ENCODE results near the gene LARP4. TPM values are rescaled to one million over a fixed set of nuclear protein-coding genes. Genes with fewer than 3 reads are reported as not detected.
"Not testable (repeated sequence)": the region's sequence is repeated elsewhere in the genome, so short reads cannot be mapped to it uniquely, and the experiment has no call there.

LARP4 gene
- total RNA-seq, 1 donor from 2014 or later: 88.4 TPM

DNA sequence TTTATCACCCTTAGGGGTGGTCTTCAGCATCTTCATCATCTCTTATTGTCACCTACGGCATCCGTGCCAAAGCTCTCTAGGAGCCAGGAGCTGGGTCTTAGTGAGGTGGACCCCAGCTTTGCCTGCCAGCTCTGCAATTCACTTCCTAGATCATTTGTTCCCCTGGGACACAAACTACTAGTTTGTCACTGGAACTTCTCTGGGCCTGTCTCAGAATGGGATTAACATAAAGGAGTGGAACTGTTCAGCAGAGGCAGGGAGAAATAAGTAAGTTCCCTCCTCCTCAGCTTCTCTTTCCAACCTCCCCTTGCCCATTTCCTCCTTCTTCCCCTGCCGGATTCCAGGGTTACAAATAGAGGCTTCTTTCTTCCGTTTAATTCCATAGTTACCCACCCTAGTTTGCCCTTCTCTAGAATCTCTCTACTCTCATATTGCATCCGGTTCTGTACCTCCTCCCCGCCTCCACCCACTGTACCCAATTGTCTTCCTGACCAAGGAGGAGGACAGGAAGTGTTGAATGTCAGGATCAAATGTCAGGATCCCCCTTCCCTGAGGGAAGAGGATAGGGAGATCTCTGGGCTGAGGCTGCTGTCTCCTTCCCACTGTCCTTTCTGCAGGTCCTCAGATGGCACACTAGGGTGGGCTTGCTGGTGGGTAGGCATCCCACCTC, 25.0 kb downstream of the LARP4 start:
- Histone ChIP-seq H3K4me3 (no peak overlapping the region), H3K36me3 (peaks cover 12% of the 10 kb centered on the region), H3K4me2 (peak overlapping the region; percentile 25), H3K79me2 (ENCODE audit: low read depth) (peaks cover 65% of the 10 kb centered on the region), H2AFZ (replicated peaks) (no peak overlapping the region), H3K9me3 (ENCODE audit: low read depth) (no peaks in the 10 kb centered on the region), H3K4me1 (peaks cover 11% of the 10 kb centered on the region), H3F3A (ENCODE audit: low read depth) (no peaks in the 10 kb centered on the region), H4K20me1 (ENCODE audit: low read depth) (peaks cover 49% of the 10 kb centered on the region), H3K27me3 (no peaks in the 10 kb centered on the region), H3K9ac (no peak overlapping the region), H3K27ac (peak overlapping the region; percentile 75)
- H3K4me1 Mint-ChIP-seq: peaks cover 13% of the 10 kb centered on the region
- TF ChIP-seq, protein P1, sequence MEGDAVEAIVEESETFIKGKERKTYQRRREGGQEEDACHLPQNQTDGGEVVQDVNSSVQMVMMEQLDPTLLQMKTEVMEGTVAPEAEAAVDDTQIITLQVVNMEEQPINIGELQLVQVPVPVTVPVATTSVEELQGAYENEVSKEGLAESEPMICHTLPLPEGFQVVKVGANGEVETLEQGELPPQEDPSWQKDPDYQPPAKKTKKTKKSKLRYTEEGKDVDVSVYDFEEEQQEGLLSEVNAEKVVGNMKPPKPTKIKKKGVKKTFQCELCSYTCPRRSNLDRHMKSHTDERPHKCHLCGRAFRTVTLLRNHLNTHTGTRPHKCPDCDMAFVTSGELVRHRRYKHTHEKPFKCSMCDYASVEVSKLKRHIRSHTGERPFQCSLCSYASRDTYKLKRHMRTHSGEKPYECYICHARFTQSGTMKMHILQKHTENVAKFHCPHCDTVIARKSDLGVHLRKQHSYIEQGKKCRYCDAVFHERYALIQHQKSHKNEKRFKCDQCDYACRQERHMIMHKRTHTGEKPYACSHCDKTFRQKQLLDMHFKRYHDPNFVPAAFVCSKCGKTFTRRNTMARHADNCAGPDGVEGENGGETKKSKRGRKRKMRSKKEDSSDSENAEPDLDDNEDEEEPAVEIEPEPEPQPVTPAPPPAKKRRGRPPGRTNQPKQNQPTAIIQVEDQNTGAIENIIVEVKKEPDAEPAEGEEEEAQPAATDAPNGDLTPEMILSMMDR (IDR thresholded peaks at IDR 0.05): no peak
- TF ChIP-seq EZH2phosphoT487 (IDR thresholded peaks at IDR 0.05) (no peak), EZH2 (IDR thresholded peaks at IDR 0.05) (no peak)
- no peaks in the 10 kb centered on the region for H3K27me3 Mint-ChIP-seq (ENCODE audit: insufficient read depth, low read depth)
- peak overlapping the region; percentile 50 for H3K27ac Mint-ChIP-seq
- H3K9me3 Mint-ChIP-seq: no peaks in the 10 kb centered on the region
- DNase-seq (ENCODE audit: low spot score): peak; percentile 7
- no peak overlapping the region for H3K4me3 Mint-ChIP-seq
- peaks cover 7% of the 10 kb centered on the region for H3K36me3 Mint-ChIP-seq

DNA sequence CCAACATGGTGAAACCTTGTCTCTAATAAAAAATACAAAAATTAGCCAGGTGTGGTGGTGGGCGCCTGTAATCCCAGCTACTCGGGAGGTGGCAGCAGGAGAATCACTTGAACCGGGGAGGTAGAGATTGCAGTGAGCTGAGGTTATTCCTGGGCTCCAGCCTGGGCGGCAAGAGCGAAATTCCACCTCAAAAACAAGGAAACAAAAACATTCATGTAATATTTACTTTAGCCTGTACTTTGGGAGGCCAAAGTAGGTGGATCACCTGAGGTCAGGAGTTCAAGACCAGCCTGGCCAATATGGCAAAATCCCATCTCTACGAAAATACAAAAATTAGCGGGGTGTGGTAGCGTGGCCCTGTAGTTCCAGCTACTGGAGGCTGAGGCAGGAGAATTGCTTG, 31.0 kb downstream of the LARP4 start:
- not testable (repeated sequence) for H3K4me2 ChIP-seq; H3K4me3 ChIP-seq; H3K79me2 ChIP-seq (ENCODE audit: low read depth); H3K27me3 Mint-ChIP-seq (ENCODE audit: insufficient read depth, low read depth); H3K27ac Mint-ChIP-seq; H3F3A ChIP-seq (ENCODE audit: low read depth); H3K27me3 ChIP-seq; H3K4me1 Mint-ChIP-seq; H3K9ac ChIP-seq; H3K4me1 ChIP-seq; H3K27ac ChIP-seq; DNase-seq (ENCODE audit: low spot score); H3K9me3 ChIP-seq (ENCODE audit: low read depth); H3K4me3 Mint-ChIP-seq; H2AFZ ChIP-seq (replicated peaks); H4K20me1 ChIP-seq (ENCODE audit: low read depth); H3K9me3 Mint-ChIP-seq
- peaks cover 25% of the 10 kb centered on the region for H3K36me3 Mint-ChIP-seq
- H3K36me3 ChIP-seq: peaks cover 16% of the 10 kb centered on the region

DNA sequence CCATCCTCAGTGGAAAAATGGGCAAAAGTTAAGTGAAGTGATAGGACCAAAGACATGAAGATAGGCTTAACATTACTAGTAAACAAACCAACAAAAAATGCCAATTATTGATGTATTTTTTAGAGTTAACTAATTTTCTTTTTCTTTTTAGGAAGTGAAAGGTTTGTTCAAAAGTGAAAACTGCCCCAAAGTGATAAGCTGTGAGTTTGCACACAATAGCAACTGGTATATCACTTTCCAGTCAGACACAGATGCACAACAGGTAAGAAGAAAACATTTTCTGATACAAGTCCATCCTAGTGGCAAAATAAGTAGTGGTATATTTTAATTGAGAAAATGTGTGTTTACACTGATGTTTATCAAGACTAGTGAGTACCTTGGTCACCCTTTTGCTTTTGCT, 39.6 kb downstream of the LARP4 start:
- Mint-ChIP-seq H3K4me3 (no peak overlapping the region), H3K27me3 (ENCODE audit: insufficient read depth, low read depth) (no peaks in the 10 kb centered on the region), H3K4me1 (no peaks in the 10 kb centered on the region), H3K9me3 (no peaks in the 10 kb centered on the region), H3K36me3 (peaks cover 35% of the 10 kb centered on the region), H3K27ac (no peak overlapping the region)
- H3K79me2 ChIP-seq (ENCODE audit: low read depth): no peaks in the 10 kb centered on the region
- H3K27me3 ChIP-seq: no peaks in the 10 kb centered on the region
- no peak for TF ChIP-seq EZH2 (IDR thresholded peaks at IDR 0.05)
- TF ChIP-seq EZH2phosphoT487 (IDR thresholded peaks at IDR 0.05): no peak
- TF ChIP-seq, protein P1 (IDR thresholded peaks at IDR 0.05): no peak
- no peak overlapping the region for H3K9ac ChIP-seq
- no peak for DNase-seq (ENCODE audit: low spot score)
- H3K4me1 ChIP-seq: no peaks in the 10 kb centered on the region
- peaks cover 43% of the 10 kb centered on the region for H3K36me3 ChIP-seq
- no peaks in the 10 kb centered on the region for H3F3A ChIP-seq (ENCODE audit: low read depth)
- H2AFZ ChIP-seq (replicated peaks): no peak overlapping the region
- H3K4me3 ChIP-seq: no peak overlapping the region
- H3K9me3 ChIP-seq (ENCODE audit: low read depth): no peaks in the 10 kb centered on the region
- no peak overlapping the region for H3K4me2 ChIP-seq
- H4K20me1 ChIP-seq (ENCODE audit: low read depth): no peaks in the 10 kb centered on the region
- no peak overlapping the region for H3K27ac ChIP-seq

DNA sequence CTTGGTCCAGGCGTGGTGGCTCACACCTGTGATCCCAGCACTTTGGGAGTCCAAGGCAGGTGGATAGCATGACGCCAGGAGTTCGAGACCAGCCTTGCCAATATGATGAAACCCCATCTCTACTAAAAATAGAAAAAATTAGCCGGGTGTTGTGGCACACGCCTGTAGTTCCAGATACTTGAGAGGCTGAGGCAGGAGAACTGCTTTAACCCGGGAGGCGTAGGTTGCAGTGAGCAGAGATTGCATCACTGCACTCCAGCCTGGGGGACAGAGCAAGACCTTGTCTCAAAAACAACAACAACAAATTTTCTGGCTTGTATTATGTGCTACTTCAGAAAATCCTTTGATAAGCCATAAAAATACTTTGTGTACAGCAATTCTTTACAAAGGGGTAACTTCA, 41.1 kb downstream of the LARP4 start:
- Mint-ChIP-seq H3K27me3 (ENCODE audit: insufficient read depth, low read depth) (no peaks in the 10 kb centered on the region), H3K36me3 (peaks cover 29% of the 10 kb centered on the region), H3K27ac (no peak overlapping the region), H3K9me3 (no peaks in the 10 kb centered on the region), H3K4me1 (no peaks in the 10 kb centered on the region), H3K4me3 (no peak overlapping the region)
- Histone ChIP-seq H3K9ac (no peak overlapping the region), H3K36me3 (peaks cover 41% of the 10 kb centered on the region), H3K9me3 (ENCODE audit: low read depth) (no peaks in the 10 kb centered on the region), H3K27me3 (no peaks in the 10 kb centered on the region), H3F3A (ENCODE audit: low read depth) (no peaks in the 10 kb centered on the region), H3K4me2 (no peak overlapping the region), H3K4me3 (no peak overlapping the region), H3K4me1 (no peaks in the 10 kb centered on the region), H3K79me2 (ENCODE audit: low read depth) (no peaks in the 10 kb centered on the region), H3K27ac (no peak overlapping the region), H4K20me1 (ENCODE audit: low read depth) (no peaks in the 10 kb centered on the region), H2AFZ (replicated peaks) (no peak overlapping the region)
- TF ChIP-seq EZH2phosphoT487 (IDR thresholded peaks at IDR 0.05): no peak
- TF ChIP-seq EZH2 (IDR thresholded peaks at IDR 0.05): no peak
- TF ChIP-seq, protein P1 (IDR thresholded peaks at IDR 0.05): no peak
- no peak for DNase-seq (ENCODE audit: low spot score)

Measured in neural progenitor cell (in vitro differentiated cells).